Measurements from ENCODE around the gene DIPK1C. TPM values are rescaled to one million over a fixed set of nuclear protein-coding genes. Genes with fewer than 3 reads are reported as not detected.

DIPK1C gene
- total RNA-seq, 1 donor from 2014 or later, result not detected

DNA sequence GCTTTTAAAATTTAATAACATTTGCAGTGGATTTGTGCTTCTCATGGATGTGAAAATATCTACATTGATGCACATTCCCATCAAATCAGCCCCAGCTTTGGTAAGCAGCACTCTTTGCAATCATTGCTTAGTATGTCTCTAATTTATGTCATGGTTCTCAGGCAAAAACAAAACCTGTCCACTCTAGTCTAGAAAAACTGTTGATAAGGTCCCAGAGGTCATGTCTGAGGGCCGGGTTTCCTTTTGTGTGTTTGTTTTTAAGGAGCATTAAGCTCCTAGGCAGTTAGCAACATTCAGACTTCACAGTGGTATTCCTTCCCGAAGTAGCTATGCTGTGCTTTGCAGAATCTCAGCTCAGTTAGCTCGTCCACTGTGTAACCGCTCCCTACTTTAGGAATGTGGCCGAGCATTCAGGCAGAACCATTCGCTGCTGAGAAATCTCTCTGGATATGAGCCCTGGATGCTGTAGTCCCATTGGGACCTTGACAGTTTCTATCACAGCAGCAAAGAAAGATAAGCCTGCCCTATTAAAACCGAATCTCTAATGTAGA lies 4.0 kb downstream of the DIPK1C start:
- Mint-ChIP-seq H3K4me1 (ENCODE audit: low read depth) (peaks cover 10% of the 10 kb centered on the region), H3K9me3 (ENCODE audit: low read depth) (no peaks in the 10 kb centered on the region), H3K27me3 (peaks cover 59% of the 10 kb centered on the region), H3K4me3 (ENCODE audit: low read depth) (no peak overlapping the region), H3K27ac (no peak overlapping the region), H3K36me3 (ENCODE audit: insufficient read depth) (no peaks in the 10 kb centered on the region)
- TF ChIP-seq, protein P1, sequence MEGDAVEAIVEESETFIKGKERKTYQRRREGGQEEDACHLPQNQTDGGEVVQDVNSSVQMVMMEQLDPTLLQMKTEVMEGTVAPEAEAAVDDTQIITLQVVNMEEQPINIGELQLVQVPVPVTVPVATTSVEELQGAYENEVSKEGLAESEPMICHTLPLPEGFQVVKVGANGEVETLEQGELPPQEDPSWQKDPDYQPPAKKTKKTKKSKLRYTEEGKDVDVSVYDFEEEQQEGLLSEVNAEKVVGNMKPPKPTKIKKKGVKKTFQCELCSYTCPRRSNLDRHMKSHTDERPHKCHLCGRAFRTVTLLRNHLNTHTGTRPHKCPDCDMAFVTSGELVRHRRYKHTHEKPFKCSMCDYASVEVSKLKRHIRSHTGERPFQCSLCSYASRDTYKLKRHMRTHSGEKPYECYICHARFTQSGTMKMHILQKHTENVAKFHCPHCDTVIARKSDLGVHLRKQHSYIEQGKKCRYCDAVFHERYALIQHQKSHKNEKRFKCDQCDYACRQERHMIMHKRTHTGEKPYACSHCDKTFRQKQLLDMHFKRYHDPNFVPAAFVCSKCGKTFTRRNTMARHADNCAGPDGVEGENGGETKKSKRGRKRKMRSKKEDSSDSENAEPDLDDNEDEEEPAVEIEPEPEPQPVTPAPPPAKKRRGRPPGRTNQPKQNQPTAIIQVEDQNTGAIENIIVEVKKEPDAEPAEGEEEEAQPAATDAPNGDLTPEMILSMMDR (IDR thresholded peaks at IDR 0.05; ENCODE audit: unreplicated experiment), result no peak
- DNase-seq (ENCODE audit: low spot score, unreplicated experiment), result no peak

- Mint-ChIP-seq H3K9me3 (ENCODE audit: low read depth) (no peaks in the 10 kb centered on the region), H3K27me3 (peaks cover 50% of the 10 kb centered on the region), H3K4me1 (ENCODE audit: low read depth) (peaks cover 7% of the 10 kb centered on the region), H3K36me3 (ENCODE audit: insufficient read depth) (no peaks in the 10 kb centered on the region), H3K4me3 (ENCODE audit: low read depth) (no peak overlapping the region), H3K27ac (no peak overlapping the region)
- DNase-seq (ENCODE audit: low spot score, unreplicated experiment), result no peak
- TF ChIP-seq, protein P1 (IDR thresholded peaks at IDR 0.05; ENCODE audit: unreplicated experiment), result no peak
Measured at GRCh38 chr18:74451148-74451547, 6.0 kb downstream of the DIPK1C start.

DNA sequence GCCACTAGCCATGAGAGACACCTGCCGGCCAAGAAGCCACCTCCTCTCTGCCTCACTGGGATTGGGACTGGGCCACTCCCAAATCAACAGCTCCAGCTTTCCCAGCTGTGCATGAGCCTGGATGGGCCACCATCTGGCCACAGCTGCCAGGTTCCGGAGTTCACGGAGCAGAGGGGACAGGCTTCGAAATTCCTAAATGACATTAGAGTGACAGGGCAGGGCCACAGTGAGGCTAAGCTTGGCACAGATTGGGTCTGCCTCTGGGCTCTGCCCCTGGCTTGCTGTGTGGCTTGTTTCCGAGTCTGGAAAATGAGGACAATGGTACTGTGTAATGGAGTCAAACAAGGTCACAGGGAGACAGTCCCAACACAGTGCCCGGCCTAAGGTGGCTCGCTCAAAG lies 6.5 kb downstream of the DIPK1C start:
- no peaks in the 10 kb centered on the region for H3K9me3 Mint-ChIP-seq (ENCODE audit: low read depth)
- no peak overlapping the region for H3K4me3 Mint-ChIP-seq (ENCODE audit: low read depth)
- H3K27me3 Mint-ChIP-seq, result peaks cover 50% of the 10 kb centered on the region
- TF ChIP-seq, protein P1 (IDR thresholded peaks at IDR 0.05; ENCODE audit: unreplicated experiment), result no peak
- H3K4me1 Mint-ChIP-seq (ENCODE audit: low read depth), result peaks cover 7% of the 10 kb centered on the region
- no peaks in the 10 kb centered on the region for H3K36me3 Mint-ChIP-seq (ENCODE audit: insufficient read depth)
- DNase-seq (ENCODE audit: low spot score, unreplicated experiment), result no peak
- H3K27ac Mint-ChIP-seq, result no peak overlapping the region

- Mint-ChIP-seq H3K4me3 (ENCODE audit: low read depth) (no peak overlapping the region), H3K36me3 (ENCODE audit: insufficient read depth) (no peaks in the 10 kb centered on the region), H3K4me1 (ENCODE audit: low read depth) (peaks cover 7% of the 10 kb centered on the region), H3K27ac (no peak overlapping the region), H3K27me3 (peaks cover 38% of the 10 kb centered on the region), H3K9me3 (ENCODE audit: low read depth) (no peaks in the 10 kb centered on the region)
- DNase-seq (ENCODE audit: low spot score, unreplicated experiment), result no peak
- TF ChIP-seq, protein P1 (IDR thresholded peaks at IDR 0.05; ENCODE audit: unreplicated experiment), result no peak
Measured at GRCh38 chr18:74447404-74448152, 9.5 kb downstream of the DIPK1C start.

GRCh38 chr18:74446631-74447403 lies 10.3 kb downstream of the DIPK1C start:
- Mint-ChIP-seq H3K27ac (no peak overlapping the region), H3K4me3 (ENCODE audit: low read depth) (no peak overlapping the region), H3K4me1 (ENCODE audit: low read depth) (peaks cover 7% of the 10 kb centered on the region), H3K27me3 (peaks cover 33% of the 10 kb centered on the region), H3K9me3 (ENCODE audit: low read depth) (no peaks in the 10 kb centered on the region), H3K36me3 (ENCODE audit: insufficient read depth) (no peaks in the 10 kb centered on the region)
- TF ChIP-seq, protein P1 (IDR thresholded peaks at IDR 0.05; ENCODE audit: unreplicated experiment), result no peak
- no peak for DNase-seq (ENCODE audit: low spot score, unreplicated experiment)
